Middle frontal gyrus (tissue), 1 donor: ENCODE measurements around the gene SYT10.
"Not testable (repeated sequence)": the region's sequence is repeated elsewhere in the genome, so short reads cannot be mapped to it uniquely, and the experiment has no call there.

Experiments used
- DNase-seq: peaks from one replicate; pipeline ENCODE4 v3.0.0-alpha.2; 2015; ENCODE audit warnings: low spot score; ENCODE audit errors: extremely low spot score

SYT10 gene

GRCh38 chr12:33357181-33357580 is 82.4 kb downstream of the SYT10 start:
- no peak for DNase-seq

DNA sequence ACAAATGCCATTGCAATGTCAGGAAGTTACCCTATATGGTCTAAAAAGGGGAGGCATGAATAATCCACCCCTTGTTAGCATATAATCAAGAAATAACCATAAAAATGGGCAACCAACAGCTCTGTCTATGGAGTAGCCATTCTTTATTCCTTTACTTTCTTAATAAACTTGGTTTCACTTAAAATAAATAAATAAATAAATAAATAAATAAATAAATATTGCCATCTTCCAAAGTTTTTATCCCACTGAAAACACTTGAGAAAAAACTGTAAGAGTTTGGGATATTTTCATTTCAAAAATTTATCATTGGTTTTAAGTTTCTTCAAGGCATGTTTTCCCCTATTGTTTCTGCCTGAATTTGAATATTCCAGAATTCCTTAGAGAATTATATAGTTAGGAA is 89.8 kb downstream of the SYT10 start:
- no peak for DNase-seq

- DNase-seq: not testable (repeated sequence)
Observed at GRCh38 chr12:33331961-33332398, 107.6 kb downstream of the SYT10 start.

- DNase-seq: no peak
Observed at GRCh38 chr12:33330940-33331339, 108.7 kb downstream of the SYT10 start.
